ENCODE measurements around the gene C12orf43. TPM values are rescaled to one million over a fixed set of nuclear protein-coding genes. Genes with fewer than 3 reads are reported as not detected.

C12orf43 gene
- total and polyA plus RNA-seq, 2 of the 4 experiments (the other 2 are of a cell fraction): 12.5 to 13.5 TPM

GRCh38 chr12:121005346-121005815 is 10.9 kb downstream of the C12orf43 start:
- no peak overlapping the region for H4K91ac ChIP-seq (ENCODE audit: insufficient read depth, low read depth, low read length)
- H2BK20ac ChIP-seq (ENCODE audit: low read depth, low read length): no peak overlapping the region
- H3K4me3 ChIP-seq (ENCODE audit: insufficient read depth, low read depth, low read length): no peak overlapping the region
- dilution Hi-C loops (cut with HindIII; ENCODE audit: low sequenced_read_pairs, unreplicated experiment) (no loop called here), in situ Hi-C loops (cut with MboI; ENCODE audit: low sequenced_read_pairs) (no loop called here), intact Hi-C loops (cut with micrococcal nuclease) (loop anchor here (1.0 kb wide), 2 partner anchors 91 to 225 kb away; no protein-coding TSS in a partner anchor)
- H3K14ac ChIP-seq (replicated peaks; ENCODE audit: low read depth, low read length): no peak overlapping the region
- TF ChIP-seq RAD21 (IDR thresholded peaks at IDR 0.05; ENCODE audit: low read length) (peak; percentile 58), NFE2L2 (IDR thresholded peaks at IDR 0.05; ENCODE audit: low read depth, low read length) (no peak), RFX5 (IDR thresholded peaks at IDR 0.05; ENCODE audit: low read depth, low read length) (no peak), CTCF (conservative IDR thresholded peaks at IDR 0.05; ENCODE audit: low read depth, low read length) (peak; percentile 61), CHD1 (IDR thresholded peaks at IDR 0.05; ENCODE audit: low read depth, low read length) (no peak), RCOR1 (IDR thresholded peaks at IDR 0.05; ENCODE audit: insufficient replicate concordance, low read length) (no peak), BHLHE40 (IDR thresholded peaks at IDR 0.05; ENCODE audit: low read depth, low read length) (no peak), USF2 (IDR thresholded peaks at IDR 0.05; ENCODE audit: low read depth, low read length) (no peak), ELK1 (IDR thresholded peaks at IDR 0.05; ENCODE audit: borderline replicate concordance, low read depth, low read length) (no peak), POLR2A (IDR thresholded peaks at IDR 0.05; ENCODE audit: low read depth, low read length) (no peak), MAZ (IDR thresholded peaks at IDR 0.05; ENCODE audit: borderline replicate concordance, low read depth, low read length) (no peak), FOS (IDR thresholded peaks at IDR 0.05; ENCODE audit: low read depth, low read length) (no peak), MXI1 (IDR thresholded peaks at IDR 0.05; ENCODE audit: borderline replicate concordance, low read depth, low read length) (no peak), MAFK (IDR thresholded peaks at IDR 0.05; ENCODE audit: low read depth, low read length) (no peak), CEBPB (IDR thresholded peaks at IDR 0.05; ENCODE audit: low read depth, low read length) (no peak), SMC3 (IDR thresholded peaks at IDR 0.05; ENCODE audit: low read depth, low read length) (peak; percentile 51)
- no peaks in the 10 kb centered on the region for H3K4me1 ChIP-seq (ENCODE audit: control insufficient read depth, insufficient read depth, low read length)
- H3K27ac ChIP-seq (ENCODE audit: insufficient read depth, low read length): no peak overlapping the region
- H3K9me3 ChIP-seq (ENCODE audit: control insufficient read depth, insufficient read depth, low read length): no peaks in the 10 kb centered on the region
- H3K56ac ChIP-seq (ENCODE audit: extremely low read depth, insufficient read depth, low read length): no peak overlapping the region
- ATAC-seq (ENCODE audit: low read depth) (peak; percentile 79), DNase-seq (peak; percentile 23)
- peaks cover 33% of the 10 kb centered on the region for H3K36me3 ChIP-seq (ENCODE audit: control insufficient read depth, insufficient read depth, low read length)
- no peak overlapping the region for H4K5ac ChIP-seq (ENCODE audit: low read depth, low read length)
- H3K18ac ChIP-seq (ENCODE audit: low read depth, low read length): no peak overlapping the region
- BruUV-seq (replicated peaks): no TSS peak
- no peak overlapping the region for H3K9ac ChIP-seq (ENCODE audit: low read depth, low read length)
- no peak overlapping the region for H3K23ac ChIP-seq (ENCODE audit: low read depth, low read length)
- ChIA-PET CTCF (no interaction called here), POLR2A (ENCODE audit: unreplicated experiment) (no interaction called here)
- H4K20me1 ChIP-seq (ENCODE audit: insufficient read depth, low read length): no peaks in the 10 kb centered on the region
- 45% methylated on average over 4 of the region's 9 CpGs; no CpG with 5 or more reads in 1 of the 2 experiments for WGBS, 2 experiments (ENCODE audit: extremely low coverage in 2 of 2, insufficient read length in 1 of 2)
- no peak overlapping the region for H2BK5ac ChIP-seq (ENCODE audit: low read depth, low read length, poor library complexity, severe bottlenecking)
- H4K8ac ChIP-seq (ENCODE audit: low read depth in 2 of 2, low read length in 2 of 2): no peak overlapping the region
- no peaks in the 10 kb centered on the region for H3K79me1 ChIP-seq (ENCODE audit: low read depth in 1 of 2, low read length in 2 of 2)
- no peak overlapping the region for H2BK15ac ChIP-seq (ENCODE audit: low read depth, low read length)
- peak overlapping the region; percentile 61 for H2AK9ac ChIP-seq (replicated peaks; ENCODE audit: low read depth, low read length, poor library complexity)
- no peak overlapping the region for H3K4me2 ChIP-seq (ENCODE audit: low read depth, low read length)
- no peak overlapping the region for H2AK5ac ChIP-seq (ENCODE audit: low read depth, low read length)
- no peak overlapping the region for H2BK120ac ChIP-seq (ENCODE audit: low read depth, low read length)
- no peak overlapping the region for H3K4ac ChIP-seq (ENCODE audit: low read depth, low read length)
- peak overlapping the region; percentile 43 for H2AFZ ChIP-seq (replicated peaks; ENCODE audit: low read length, poor library complexity)
- H3K27me3 ChIP-seq (ENCODE audit: control insufficient read depth, insufficient read depth, low read length): no peaks in the 10 kb centered on the region
- no peaks in the 10 kb centered on the region for H3K9me1 ChIP-seq (ENCODE audit: insufficient read depth, low read length)
